K562 (cell line): Measurements from ENCODE around the gene ACTL9. TPM values are rescaled to one million over a fixed set of nuclear protein-coding genes. Genes with fewer than 3 reads are reported as not detected.
A peak's percentile ranks its signal among the peaks of the same experiment; 100 is the strongest.

ENCODE experiments used
- ADNP ChIP-seq: fragments of 200-800 bp; sonication (Bioruptor generic); IDR thresholded peaks from 2 replicates; pipeline ENCODE4 v1.6.1; 2016; ENCODE audit warnings: missing genetic modification characterization, missing compliant biosample characterization
- CAMTA2 ChIP-seq: fragments of 250-450 bp; sonication (Bioruptor Pico); conservative IDR thresholded peaks from 2 replicates; pipeline ENCODE4 v1.5.1; 2022
- CBX3 ChIP-seq, 2 experiments: IDR thresholded peaks; 1 replicate in 1 of 2; 2 replicates in 1 of 2; pipeline ENCODE4 v1.6.1; 2012; ENCODE audit warnings: inconsistent platforms in 2 of 2, low read length in 2 of 2, borderline replicate concordance in 1 of 2, control low read depth in 1 of 2
- CCAR2 ChIP-seq: fragments of 200-400 bp; formaldehyde crosslinking; IDR thresholded peaks from 2 replicates; pipeline ENCODE4 v1.6.1; 2017; ENCODE audit warnings: mild to moderate bottlenecking, low read depth, low read length
- CHCHD3 ChIP-seq: fragments of 250-450 bp; sonication (Bioruptor Pico); IDR thresholded peaks from 2 replicates; pipeline ENCODE4 v2.1.2; 2022; ENCODE audit warnings: mild to moderate bottlenecking
- CREBBP ChIP-seq: IDR thresholded peaks from one replicate; pipeline ENCODE4 v1.6.1; 2012; ENCODE audit warnings: low read depth, mild to moderate bottlenecking, control low read depth, inconsistent platforms, low read length
- HDGF ChIP-seq: fragments of 450-650 bp; IDR thresholded peaks from 2 replicates; pipeline ENCODE4 v1.6.1; 2016
- JUND ChIP-seq, 2 experiments: IDR thresholded peaks; 2 replicates in 1 of 2; 3 replicates in 1 of 2; pipeline ENCODE4 v1.6.1; 2011; ENCODE audit warnings: borderline replicate concordance in 2 of 2, low read depth in 2 of 2, low read length in 2 of 2, improper control_type of control experiment in 1 of 2, missing biosample characterization in 1 of 2, missing genetic modification characterization in 1 of 2, missing genetic modification reagents in 1 of 2
- L3MBTL2 ChIP-seq: fragments of 450-650 bp; IDR thresholded peaks from 2 replicates; pipeline ENCODE4 v1.6.1; 2016; ENCODE audit warnings: mild to moderate bottlenecking, moderate library complexity
- RBM39 ChIP-seq: fragments of 200-400 bp; formaldehyde crosslinking; optimal IDR thresholded peaks from 2 replicates; pipeline ENCODE3; 2018; ENCODE audit warnings: low read depth, low read length
- RFX5 ChIP-seq: IDR thresholded peaks from 2 replicates; pipeline ENCODE4 v1.6.1; 2011; ENCODE audit warnings: low read depth, mild to moderate bottlenecking, improper control_type of control experiment, low read length
- SMARCA4 ChIP-seq: fragments of 450-650 bp; IDR thresholded peaks from 2 replicates; pipeline ENCODE4 v1.6.1; 2016
- SRSF9 ChIP-seq: fragments of 200-400 bp; formaldehyde crosslinking; IDR thresholded peaks from 2 replicates; pipeline ENCODE4 v1.6.1; 2017; ENCODE audit warnings: low read depth, low read length, borderline replicate concordance
- TBP ChIP-seq: optimal IDR thresholded peaks from 2 replicates; pipeline ENCODE3; 2011; ENCODE audit warnings: low read depth, low read length, improper control_type of control experiment
- TCF7 ChIP-seq: sonication (generic); IDR thresholded peaks from 2 replicates; pipeline ENCODE4 v1.6.1; 2016; ENCODE audit warnings: antibody characterized with exemption, borderline replicate concordance
- TGIF2 ChIP-seq: sonication (generic); formaldehyde crosslinking; IDR thresholded peaks from 2 replicates; pipeline ENCODE4 v1.8.1; 2022; ENCODE audit warnings: mild to moderate bottlenecking, missing genetic modification reagents, moderate library complexity
- XRCC4 ChIP-seq: IDR thresholded peaks from one replicate; pipeline ENCODE4 v1.6.1; 2011; ENCODE audit not compliant: insufficient read depth, insufficient read length; ENCODE audit errors: extremely low read depth
- ZBTB1 ChIP-seq: sonication (generic); formaldehyde crosslinking; IDR thresholded peaks from 2 replicates; pipeline ENCODE4 v1.8.1; 2023; ENCODE audit warnings: missing genetic modification reagents, low read depth, mild to moderate bottlenecking, borderline replicate concordance
- ZNF717 ChIP-seq: fragments of 250-450 bp; sonication (Bioruptor Pico); IDR thresholded peaks from 2 replicates; pipeline ENCODE4 v1.5.0; 2021
- polyA plus RNA-seq, 8 experiments: library from polyadenylated mRNA; depleted of rRNA in 4 of 8; stranded (reverse) in 5 of 8; unstranded in 3 of 8; fragments of >200 nt; fragmentation: Nextera tagmentation in 2 of 8; fragmentation: Illumina TruSeq in 1 of 8; extraction: Ambion mirVana in 2 of 8; extraction: Trizol in 1 of 8; gene quantifications; 2 replicates each; pipeline versions ENCODE4 v1.2.1 to v1.2.3, GENCODE V29; 2011 to 2014; ENCODE audit warnings: inconsistent platforms in 1 of 8, missing spikeins in 1 of 8
- total RNA-seq, 7 experiments: library from RNA; depleted of rRNA in 6 of 7; stranded (reverse); fragments of >200 nt in 6 of 7; fragmentation: Illumina TruSeq in 2 of 7; extraction: Trizol in 2 of 7; gene quantifications; 2 replicates each; pipeline versions ENCODE4 v1.2.1 to v1.2.3, GENCODE V29; 2011 to 2021; ENCODE audit warnings: low replicate concordance in 1 of 7
- TF ChIP-seq, protein P1 (sequence below): fragments of 450-650 bp; IDR thresholded peaks from 2 replicates; pipeline ENCODE4 v1.6.1; 2017; ENCODE audit warnings: antibody characterized with exemption, mild to moderate bottlenecking
- TF ChIP-seq, protein P2 (sequence below), 3 experiments: fragments of 200-800 bp in 1 of 3; sonication (Bioruptor generic) in 1 of 3; sonication (generic) in 1 of 3; formaldehyde crosslinking in 1 of 3; IDR thresholded peaks; 2 replicates each; pipeline versions ENCODE4 v1.6.1 to v1.8.0; 2016 to 2022; ENCODE audit warnings: mild to moderate bottlenecking in 2 of 3, missing compliant biosample characterization in 2 of 3, missing genetic modification characterization in 2 of 3, missing genetic modification reagents in 1 of 3

ACTL9 gene
- total and polyA plus RNA-seq, 9 of the 15 experiments (the other 6 are each of a cell fraction or from before 2014, with no cell fraction given), result not detected

DNA sequence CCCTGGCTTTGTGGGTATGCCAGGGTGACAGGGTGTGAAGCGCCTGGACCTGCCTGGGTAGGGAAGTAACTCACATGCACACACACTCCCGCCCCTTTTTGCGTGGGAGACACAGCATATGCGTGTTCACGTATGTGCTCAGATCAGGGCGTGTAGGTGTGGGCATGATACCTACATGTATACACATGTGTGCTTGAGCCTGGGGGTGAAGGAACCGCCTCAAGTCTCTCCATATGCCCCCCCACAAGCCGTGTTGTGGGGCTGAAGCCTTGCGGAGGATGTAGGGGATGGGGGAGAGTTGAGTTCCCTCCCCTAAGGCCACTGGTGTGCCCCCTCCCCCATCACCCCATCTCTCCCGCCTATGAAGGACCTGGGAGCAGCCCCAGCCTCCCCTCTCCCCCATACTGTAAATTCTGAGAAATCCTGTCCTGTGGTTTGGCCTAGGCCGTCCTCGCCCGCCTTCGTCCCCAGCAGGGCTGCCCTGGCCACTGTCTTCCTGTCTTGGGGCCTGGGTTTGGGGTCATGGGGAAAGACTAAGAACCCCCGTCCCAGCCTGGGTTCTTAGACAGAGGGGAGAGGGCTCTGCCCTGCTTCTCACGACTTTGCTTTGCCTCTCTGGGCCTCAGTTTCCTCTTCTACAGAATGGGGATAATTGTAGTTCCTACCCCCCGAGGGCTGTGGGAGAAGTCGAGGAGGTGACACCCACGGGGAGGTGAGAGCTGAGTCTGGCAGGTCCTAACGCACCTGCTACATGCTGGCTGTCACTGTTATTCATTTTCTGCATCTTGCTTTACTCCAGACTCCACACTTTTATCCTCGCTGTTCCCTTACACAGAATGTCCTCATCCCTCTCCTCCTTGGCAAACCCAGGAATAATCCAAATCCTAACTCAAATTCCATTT lies 14.3 kb downstream of the ACTL9 start (continued):
- TF ChIP-seq, protein P1, sequence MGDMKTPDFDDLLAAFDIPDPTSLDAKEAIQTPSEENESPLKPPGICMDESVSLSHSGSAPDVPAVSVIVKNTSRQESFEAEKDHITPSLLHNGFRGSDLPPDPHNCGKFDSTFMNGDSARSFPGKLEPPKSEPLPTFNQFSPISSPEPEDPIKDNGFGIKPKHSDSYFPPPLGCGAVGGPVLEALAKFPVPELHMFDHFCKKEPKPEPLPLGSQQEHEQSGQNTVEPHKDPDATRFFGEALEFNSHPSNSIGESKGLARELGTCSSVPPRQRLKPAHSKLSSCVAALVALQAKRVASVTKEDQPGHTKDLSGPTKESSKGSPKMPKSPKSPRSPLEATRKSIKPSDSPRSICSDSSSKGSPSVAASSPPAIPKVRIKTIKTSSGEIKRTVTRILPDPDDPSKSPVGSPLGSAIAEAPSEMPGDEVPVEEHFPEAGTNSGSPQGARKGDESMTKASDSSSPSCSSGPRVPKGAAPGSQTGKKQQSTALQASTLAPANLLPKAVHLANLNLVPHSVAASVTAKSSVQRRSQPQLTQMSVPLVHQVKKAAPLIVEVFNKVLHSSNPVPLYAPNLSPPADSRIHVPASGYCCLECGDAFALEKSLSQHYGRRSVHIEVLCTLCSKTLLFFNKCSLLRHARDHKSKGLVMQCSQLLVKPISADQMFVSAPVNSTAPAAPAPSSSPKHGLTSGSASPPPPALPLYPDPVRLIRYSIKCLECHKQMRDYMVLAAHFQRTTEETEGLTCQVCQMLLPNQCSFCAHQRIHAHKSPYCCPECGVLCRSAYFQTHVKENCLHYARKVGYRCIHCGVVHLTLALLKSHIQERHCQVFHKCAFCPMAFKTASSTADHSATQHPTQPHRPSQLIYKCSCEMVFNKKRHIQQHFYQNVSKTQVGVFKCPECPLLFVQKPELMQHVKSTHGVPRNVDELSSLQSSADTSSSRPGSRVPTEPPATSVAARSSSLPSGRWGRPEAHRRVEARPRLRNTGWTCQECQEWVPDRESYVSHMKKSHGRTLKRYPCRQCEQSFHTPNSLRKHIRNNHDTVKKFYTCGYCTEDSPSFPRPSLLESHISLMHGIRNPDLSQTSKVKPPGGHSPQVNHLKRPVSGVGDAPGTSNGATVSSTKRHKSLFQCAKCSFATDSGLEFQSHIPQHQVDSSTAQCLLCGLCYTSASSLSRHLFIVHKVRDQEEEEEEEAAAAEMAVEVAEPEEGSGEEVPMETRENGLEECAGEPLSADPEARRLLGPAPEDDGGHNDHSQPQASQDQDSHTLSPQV, result no peak
- TF ChIP-seq ZNF717 (no peak), XRCC4 (no peak), CAMTA2 (CRISPR knock-in tag) (no peak), CCAR2 (no peak), RFX5 (no peak), TCF7 (no peak), L3MBTL2 (no peak), ADNP (no peak), ZBTB1 (CRISPR knock-in tag) (no peak), SMARCA4 (no peak), CHCHD3 (CRISPR knock-in tag) (no peak), SRSF9 (no peak), JUND (IDR thresholded peaks at IDR 0.05; ENCODE audit: borderline replicate concordance, low read depth, low read length) (no peak), JUND (tag; IDR thresholded peaks at IDR 0.05; ENCODE audit: borderline replicate concordance, low read depth, low read length) (no peak), CBX3 (IDR thresholded peaks at IDR 0.05; ENCODE audit: borderline replicate concordance in 1 of 2, low read length in 2 of 2) (no peak), CREBBP (no peak), HDGF (no peak), RBM39 (no peak), TBP (no peak), TGIF2 (no peak)
- TF ChIP-seq, protein P2, sequence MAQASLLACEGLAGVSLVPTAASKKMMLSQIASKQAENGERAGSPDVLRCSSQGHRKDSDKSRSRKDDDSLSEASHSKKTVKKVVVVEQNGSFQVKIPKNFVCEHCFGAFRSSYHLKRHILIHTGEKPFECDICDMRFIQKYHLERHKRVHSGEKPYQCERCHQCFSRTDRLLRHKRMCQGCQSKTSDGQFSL (CRISPR knock-in tag; IDR thresholded peaks at IDR 0.05), result peak; percentile 69; the same call in 1 of the 2 replicates
- TF ChIP-seq, protein P2 (tag; IDR thresholded peaks at IDR 0.05), result no peak
